ENCODE results near the gene NOP16.
A peak's percentile ranks its signal among the peaks of the same experiment; 100 is the strongest.

The NOP16 gene
- total RNA-seq: 15.9 to 19.1 reads per million in 2 donors

- peak; percentile 82 for DNase-seq
Observed at GRCh38 chr5:176388444-176389134, at the start of gene NOP16, which contains the start of gene HIGD2A. NOP16 (minus strand) TSS chr5:176388598; CDS start chr5:176388539, 59 bp downstream. HIGD2A (plus strand) TSS chr5:176388751; CDS start chr5:176388820, 69 bp downstream.

- no peak for DNase-seq
Observed at GRCh38 chr5:176436656-176437055, 48.3 kb upstream of the NOP16 start.

- no peak for DNase-seq
Observed at GRCh38 chr5:176432707-176433106, 44.3 kb upstream of the NOP16 start.

GRCh38 chr5:176429972-176430371 lies 41.6 kb upstream of the NOP16 start:
- no peak for DNase-seq

GRCh38 chr5:176427971-176428370 lies 39.6 kb upstream of the NOP16 start:
- no peak for DNase-seq

GRCh38 chr5:176426876-176427275 lies 38.5 kb upstream of the NOP16 start:
- no peak for DNase-seq

- DNase-seq: no peak
Observed at GRCh38 chr5:176425791-176426190, 37.4 kb upstream of the NOP16 start.

GRCh38 chr5:176425138-176425537 lies 36.7 kb upstream of the NOP16 start:
- no peak for DNase-seq

GRCh38 chr5:176424181-176424580 lies 35.8 kb upstream of the NOP16 start:
- no peak for DNase-seq

- DNase-seq: no peak
Observed at GRCh38 chr5:176420972-176421544, 32.7 kb upstream of the NOP16 start.

- no peak for DNase-seq
Observed at GRCh38 chr5:176420086-176420485, 31.7 kb upstream of the NOP16 start.

GRCh38 chr5:176418251-176418650 lies 29.9 kb upstream of the NOP16 start:
- DNase-seq: no peak

GRCh38 chr5:176416965-176417364 lies 28.6 kb upstream of the NOP16 start:
- DNase-seq: no peak

GRCh38 chr5:176415952-176416924 lies 27.8 kb upstream of the NOP16 start, which contains the start of gene CLTB:
CLTB (minus strand) TSS chr5:176416539; CDS start chr5:176416363, 176 bp downstream.
- peak; percentile 90 for DNase-seq

- DNase-seq: no peak
Observed at GRCh38 chr5:176415240-176415951, 27.0 kb upstream of the NOP16 start.

- DNase-seq: no peak
Observed at GRCh38 chr5:176414704-176415103, 26.3 kb upstream of the NOP16 start.

- no peak for DNase-seq
Observed at GRCh38 chr5:176413709-176414191, 25.4 kb upstream of the NOP16 start.

GRCh38 chr5:176413255-176413565 lies 24.8 kb upstream of the NOP16 start:
- DNase-seq: no peak

- no peak for DNase-seq
Observed at GRCh38 chr5:176412517-176413254, 24.3 kb upstream of the NOP16 start.

- no peak for DNase-seq
Observed at GRCh38 chr5:176410486-176411180, 22.2 kb upstream of the NOP16 start.

GRCh38 chr5:176409765-176410164 lies 21.4 kb upstream of the NOP16 start:
- DNase-seq: no peak

Measured in activated gamma-delta T cell (primary cell).